LNCaP clone FGC (cell line): Measurements from ENCODE around the gene PRMT9.

Experiments used
- DNase-seq: peaks from one replicate; pipeline ENCODE4 v3.0.0-alpha.2; 2011; ENCODE audit warnings: low read depth
- H3K4me3 ChIP-seq: 2 replicates; pipeline ENCODE4 v1.5.1; 2011; ENCODE audit warnings: mild to moderate bottlenecking, low read depth, low read length, control low read depth
- TF ChIP-seq, protein P1 (sequence below): IDR thresholded peaks from 2 replicates; pipeline ENCODE4 v1.5.1; 2012; ENCODE audit warnings: mild to moderate bottlenecking; ENCODE audit not compliant: control insufficient read depth, insufficient read depth; ENCODE audit errors: extremely low read depth

Gene PRMT9

DNA sequence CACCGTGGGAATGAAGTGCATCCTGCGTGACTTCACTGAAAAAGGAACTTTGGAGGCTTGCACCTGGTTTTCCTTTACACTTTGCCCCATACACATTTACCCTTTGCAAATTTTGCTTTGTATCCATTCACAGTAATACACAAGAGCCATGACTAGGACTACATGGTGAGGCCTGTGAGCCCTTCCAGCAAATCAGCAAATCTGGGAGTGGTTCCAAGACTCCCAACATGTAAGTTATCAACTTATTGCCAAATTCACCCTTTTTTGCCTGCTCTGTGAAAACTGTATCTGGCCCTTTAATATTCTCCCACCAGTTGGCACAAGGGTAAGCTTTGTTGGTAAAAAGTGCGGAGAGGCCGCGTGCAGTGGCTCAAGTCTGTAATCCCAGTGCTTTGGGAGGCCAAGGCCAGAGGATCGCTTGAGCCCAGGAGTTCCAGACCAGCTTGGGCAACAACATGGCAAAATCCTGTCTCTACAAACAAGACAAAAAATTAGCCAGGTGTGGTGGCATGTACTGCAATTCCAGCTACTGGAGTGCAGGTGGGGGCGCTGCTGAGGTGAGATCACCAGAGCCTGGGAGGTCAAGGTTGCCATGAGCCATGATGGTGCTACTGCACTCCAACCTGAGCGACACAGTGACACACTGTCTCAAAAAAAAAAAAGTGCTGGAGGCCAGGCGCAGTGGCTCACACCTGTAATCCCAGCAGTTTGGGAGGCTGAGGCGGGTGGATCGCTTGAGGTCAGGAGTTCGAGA, 5.0 kb downstream of the PRMT9 start:
- DNase-seq: no peak
- H3K4me3 ChIP-seq: no peak overlapping the region
- TF ChIP-seq, protein P1, sequence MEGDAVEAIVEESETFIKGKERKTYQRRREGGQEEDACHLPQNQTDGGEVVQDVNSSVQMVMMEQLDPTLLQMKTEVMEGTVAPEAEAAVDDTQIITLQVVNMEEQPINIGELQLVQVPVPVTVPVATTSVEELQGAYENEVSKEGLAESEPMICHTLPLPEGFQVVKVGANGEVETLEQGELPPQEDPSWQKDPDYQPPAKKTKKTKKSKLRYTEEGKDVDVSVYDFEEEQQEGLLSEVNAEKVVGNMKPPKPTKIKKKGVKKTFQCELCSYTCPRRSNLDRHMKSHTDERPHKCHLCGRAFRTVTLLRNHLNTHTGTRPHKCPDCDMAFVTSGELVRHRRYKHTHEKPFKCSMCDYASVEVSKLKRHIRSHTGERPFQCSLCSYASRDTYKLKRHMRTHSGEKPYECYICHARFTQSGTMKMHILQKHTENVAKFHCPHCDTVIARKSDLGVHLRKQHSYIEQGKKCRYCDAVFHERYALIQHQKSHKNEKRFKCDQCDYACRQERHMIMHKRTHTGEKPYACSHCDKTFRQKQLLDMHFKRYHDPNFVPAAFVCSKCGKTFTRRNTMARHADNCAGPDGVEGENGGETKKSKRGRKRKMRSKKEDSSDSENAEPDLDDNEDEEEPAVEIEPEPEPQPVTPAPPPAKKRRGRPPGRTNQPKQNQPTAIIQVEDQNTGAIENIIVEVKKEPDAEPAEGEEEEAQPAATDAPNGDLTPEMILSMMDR: no peak

GRCh38 chr4:147678106-147678505, 5.9 kb downstream of the PRMT9 start:
- TF ChIP-seq, protein P1: no peak
- H3K4me3 ChIP-seq: no peak overlapping the region
- no peak for DNase-seq

DNA sequence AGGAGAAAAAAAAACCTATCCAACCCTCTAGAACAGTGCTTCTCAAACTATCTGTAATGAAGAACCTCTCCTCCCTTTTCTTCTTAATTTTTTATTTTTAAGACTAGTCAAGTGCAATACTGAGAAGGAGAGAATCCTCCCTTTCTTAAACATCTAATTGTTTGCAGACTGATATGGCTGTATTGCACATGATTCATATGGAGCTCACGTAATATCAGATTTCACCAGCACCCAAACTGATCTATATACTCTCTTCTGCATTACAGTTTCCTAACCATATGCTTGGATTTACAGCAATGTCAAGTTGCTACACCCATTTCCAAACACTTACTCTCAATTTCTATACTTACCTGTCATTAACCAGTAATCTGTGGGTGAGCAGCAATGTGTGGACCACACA, 9.5 kb downstream of the PRMT9 start:
- DNase-seq: no peak
- TF ChIP-seq, protein P1: no peak
- H3K4me3 ChIP-seq: no peak overlapping the region

- H3K4me3 ChIP-seq: no peak overlapping the region
- DNase-seq: no peak
- TF ChIP-seq, protein P1: no peak
Observed at GRCh38 chr4:147674073-147674472, 9.9 kb downstream of the PRMT9 start.

DNA sequence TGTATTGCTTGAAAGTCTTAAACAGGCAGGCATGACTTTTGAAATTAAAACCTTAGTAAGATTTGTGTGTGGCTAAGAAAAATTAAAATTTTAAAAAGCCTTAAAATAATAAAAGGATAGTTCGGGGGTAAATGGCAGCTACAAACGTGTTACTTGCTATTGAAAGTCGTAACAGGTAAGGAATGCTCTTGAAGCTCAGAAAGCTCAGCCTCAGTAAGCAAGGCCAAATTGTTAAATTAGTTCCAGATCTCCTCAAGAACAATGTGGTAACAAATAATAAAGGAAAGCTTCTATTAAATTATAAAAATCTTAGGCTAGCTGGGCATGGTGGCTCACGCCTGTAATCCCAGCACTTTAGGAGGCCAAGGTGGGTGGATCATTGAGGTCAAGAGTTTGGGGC, 25.5 kb downstream of the PRMT9 start:
- H3K4me3 ChIP-seq: no peak overlapping the region
- no peak for DNase-seq
- TF ChIP-seq, protein P1: no peak

- DNase-seq: no peak
- TF ChIP-seq, protein P1: no peak
- H3K4me3 ChIP-seq: no peak overlapping the region
Observed at GRCh38 chr4:147655639-147656038, 28.3 kb downstream of the PRMT9 start.

GRCh38 chr4:147651563-147651962, 32.4 kb downstream of the PRMT9 start:
- TF ChIP-seq, protein P1: no peak
- H3K4me3 ChIP-seq: no peak overlapping the region
- no peak for DNase-seq
